ENCODE measurements around the gene AK8. TPM values are rescaled to one million over a fixed set of nuclear protein-coding genes. Genes with fewer than 3 reads are reported as not detected.

AK8 gene
- total RNA-seq, 4 donors from 2014 or later, result 0.27 to 1.3 TPM; not detected in 2

GRCh38 chr9:132814937-132815336 lies 63.1 kb downstream of the AK8 start:
- no peak overlapping the region for H3K27ac ChIP-seq
- 88 to 89% methylated on average over 7 to 14 of the region's 14 CpGs for WGBS, 2 donors (ENCODE audit: low coverage in 1 of 2)

DNA sequence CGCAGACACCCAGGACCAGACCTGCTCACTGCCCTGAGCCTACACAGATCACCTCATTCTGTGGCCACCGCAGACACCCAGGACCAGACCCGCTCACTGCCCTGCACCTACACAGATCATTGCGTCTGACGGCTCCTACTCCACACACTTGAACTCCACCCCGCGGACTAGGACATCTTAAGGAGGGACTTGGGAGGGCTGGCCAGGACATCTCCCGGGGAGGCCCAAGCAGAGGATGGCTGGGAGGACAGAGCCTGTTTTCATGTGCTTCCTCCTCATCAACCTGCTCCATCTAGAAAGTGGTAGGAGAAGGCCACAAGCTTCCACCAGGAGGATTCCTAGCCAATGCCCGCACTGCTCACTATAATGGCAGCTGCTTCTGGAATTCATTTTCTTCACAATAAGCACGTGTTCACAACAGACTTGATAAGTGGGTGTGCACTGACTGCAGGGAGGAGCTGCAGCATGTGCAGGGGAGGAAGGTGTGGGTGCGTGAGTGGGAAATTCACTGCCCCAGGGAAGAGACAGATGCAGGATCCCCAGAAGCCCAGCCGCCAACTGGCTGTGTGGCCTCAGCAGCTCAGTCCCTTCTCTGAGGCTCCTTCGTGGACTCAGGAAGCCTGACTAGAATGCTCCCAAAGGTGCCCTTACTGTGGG lies 64.8 kb downstream of the AK8 start:
- in situ Hi-C loops (cut with MboI; ENCODE audit: low pct_ligation_motif_present in 1 of 4, low pct_unique_long_range_greater_than_20kb in 1 of 4, low sequenced_read_pairs in 3 of 4) (loop anchor here in 2 of 4 donors (25.0 kb wide), 1 partner anchor 401 kb away; the partner anchor contains the start of genes CFAP77 (in 2 of the 2) and TTF1 (in 2 of the 2)), intact Hi-C loops (cut with DNase I; ENCODE audit: low total_unique reads) (no loop called here)
- Histone ChIP-seq H3K4me3 (no peak overlapping the region), H3K27ac (no peak overlapping the region), H3K36me3 (no peaks in the 10 kb centered on the region), H3K9me3 (no peaks in the 10 kb centered on the region), H3K4me1 (no peaks in the 10 kb centered on the region), H3K27me3 (peaks cover 35% of the 10 kb centered on the region)
- no peak for DNase-seq
- TF ChIP-seq CTCF (IDR thresholded peaks at IDR 0.05), result no peak
- no peak for TF ChIP-seq POLR2AphosphoS5 (IDR thresholded peaks at IDR 0.05)
- no peak for TF ChIP-seq EP300 (IDR thresholded peaks at IDR 0.05; ENCODE audit: low read depth)
- TF ChIP-seq POLR2A (IDR thresholded peaks at IDR 0.05), result no peak
- 92% methylated on average over 13 of the region's 13 CpGs; no CpG with 5 or more reads in 1 of the 2 donors for WGBS, 2 donors (ENCODE audit: low coverage in 1 of 2)

More at GRCh38 chr9:132814937-132815336, 63.1 kb downstream of the AK8 start:
- Histone ChIP-seq H3K4me1 (no peaks in the 10 kb centered on the region), H3K4me3 (no peak overlapping the region), H3K36me3 (no peaks in the 10 kb centered on the region), H3K9me3 (no peaks in the 10 kb centered on the region), H3K27me3 (peaks cover 29% of the 10 kb centered on the region)
- in situ Hi-C loops (cut with MboI; ENCODE audit: low pct_ligation_motif_present in 1 of 4, low pct_unique_long_range_greater_than_20kb in 1 of 4, low sequenced_read_pairs in 3 of 4), result loop anchor here in 2 of 4 donors (25.0 kb wide), 1 partner anchor 403 kb away; the partner anchor contains the start of genes CFAP77 (in 2 of the 2) and TTF1 (in 2 of the 2)
- intact Hi-C loops (cut with DNase I; ENCODE audit: low total_unique reads), result no loop called here
- TF ChIP-seq POLR2A (IDR thresholded peaks at IDR 0.05) (no peak), EP300 (IDR thresholded peaks at IDR 0.05; ENCODE audit: low read depth) (no peak), POLR2AphosphoS5 (IDR thresholded peaks at IDR 0.05) (no peak), CTCF (IDR thresholded peaks at IDR 0.05) (no peak)
- DNase-seq, result no peak

- Histone ChIP-seq H3K27ac (no peak overlapping the region), H3K4me1 (no peaks in the 10 kb centered on the region), H3K4me3 (no peak overlapping the region), H3K36me3 (no peaks in the 10 kb centered on the region), H3K9me3 (no peaks in the 10 kb centered on the region), H3K27me3 (peaks cover 40% of the 10 kb centered on the region)
- in situ Hi-C loops (cut with MboI; ENCODE audit: low pct_ligation_motif_present in 1 of 4, low pct_unique_long_range_greater_than_20kb in 1 of 4, low sequenced_read_pairs in 3 of 4), result loop anchor here in 2 of 4 donors (25.0 kb wide), 1 partner anchor 400 kb away; the partner anchor contains the start of genes CFAP77 (in 2 of the 2) and TTF1 (in 2 of the 2)
- no peak for TF ChIP-seq CTCF (IDR thresholded peaks at IDR 0.05)
- no peak for TF ChIP-seq POLR2A (IDR thresholded peaks at IDR 0.05)
- no peak for TF ChIP-seq EP300 (IDR thresholded peaks at IDR 0.05; ENCODE audit: low read depth)
- TF ChIP-seq POLR2AphosphoS5 (IDR thresholded peaks at IDR 0.05), result no peak
- intact Hi-C loops (cut with DNase I; ENCODE audit: low total_unique reads), result no loop called here
- 70 to 100% methylated on average over 1 to 6 of the region's 6 CpGs for WGBS, 2 donors (ENCODE audit: low coverage in 1 of 2)
- no peak for DNase-seq
Observed at GRCh38 chr9:132811985-132812384, 66.1 kb downstream of the AK8 start.

GRCh38 chr9:132810314-132810713 lies 67.8 kb downstream of the AK8 start:
- Histone ChIP-seq H3K4me3 (no peak overlapping the region), H3K27me3 (peaks cover 29% of the 10 kb centered on the region), H3K9me3 (no peaks in the 10 kb centered on the region), H3K27ac (no peak overlapping the region), H3K36me3 (no peaks in the 10 kb centered on the region), H3K4me1 (no peaks in the 10 kb centered on the region)
- 68 to 76% methylated on average over 10 to 11 of the region's 11 CpGs for WGBS, 2 donors (ENCODE audit: low coverage in 1 of 2)
- no peak for TF ChIP-seq CTCF (IDR thresholded peaks at IDR 0.05)
- TF ChIP-seq EP300 (IDR thresholded peaks at IDR 0.05; ENCODE audit: low read depth), result no peak
- no peak for TF ChIP-seq POLR2A (IDR thresholded peaks at IDR 0.05)
- TF ChIP-seq POLR2AphosphoS5 (IDR thresholded peaks at IDR 0.05), result no peak
- intact Hi-C loops (cut with DNase I; ENCODE audit: low total_unique reads), result no loop called here
- DNase-seq, result no peak
- in situ Hi-C loops (cut with MboI; ENCODE audit: low pct_ligation_motif_present in 1 of 4, low pct_unique_long_range_greater_than_20kb in 1 of 4, low sequenced_read_pairs in 3 of 4), result loop anchor here in 2 of 4 donors (25.0 kb wide), 1 partner anchor 398 kb away; the partner anchor contains the start of genes CFAP77 (in 2 of the 2) and TTF1 (in 2 of the 2)

Data from transverse colon (tissue), 4 donors.